Aorta (tissue), 5 donors: ENCODE results near the gene RIMKLA. TPM values are rescaled to one million over a fixed set of nuclear protein-coding genes. Genes with fewer than 3 reads are reported as not detected.
A peak's percentile ranks its signal among the peaks of the same experiment; 100 is the strongest.

ENCODE experiments used
- ATAC-seq: fragments of 200-7000 bp; cut with Tn5 transposase; one replicate; pipeline ENCODE4 v1.9.1; 2022; ENCODE audit warnings: moderate library complexity; ENCODE audit not compliant: low FRiP score
- DNase-seq, 2 donors: peaks; one replicate each; pipeline ENCODE4 v3.0.0-alpha.2; 2020
- H3K27ac ChIP-seq, 2 donors: one replicate each; pipeline ENCODE4 v1.5.1; 2013; ENCODE audit warnings: low read length in 2 of 2, mild to moderate bottlenecking in 2 of 2, moderate library complexity in 2 of 2, control low read depth in 1 of 2, inconsistent platforms in 1 of 2, low read depth in 1 of 2
- H3K27me3 ChIP-seq, 2 donors: one replicate each; pipeline ENCODE4 v1.6.1; 2013; ENCODE audit warnings: control low read depth in 1 of 2, low read length in 1 of 2, mild to moderate bottlenecking in 1 of 2, moderate library complexity in 1 of 2; ENCODE audit not compliant: insufficient read depth in 2 of 2, control insufficient read depth in 1 of 2
- H3K36me3 ChIP-seq, 2 donors: one replicate each; pipeline ENCODE4 v1.6.1; 2013; ENCODE audit warnings: control low read depth in 1 of 2, low read length in 1 of 2, mild to moderate bottlenecking in 1 of 2; ENCODE audit not compliant: insufficient read depth in 2 of 2, control insufficient read depth in 1 of 2
- H3K4me1 ChIP-seq, 2 donors: one replicate each; pipeline ENCODE4 v1.6.1; 2013; ENCODE audit warnings: low read length in 2 of 2, control low read depth in 1 of 2, mild to moderate bottlenecking in 1 of 2, moderate library complexity in 1 of 2; ENCODE audit not compliant: insufficient read depth in 2 of 2, control insufficient read depth in 1 of 2
- H3K4me3 ChIP-seq, 2 donors: one replicate each; pipeline ENCODE4 v1.5.1; 2013; ENCODE audit warnings: low read length in 2 of 2, control low read depth in 1 of 2, mild to moderate bottlenecking in 1 of 2
- H3K9me3 ChIP-seq: one replicate; pipeline ENCODE4 v1.6.1; 2013; ENCODE audit warnings: mild to moderate bottlenecking, low read length; ENCODE audit not compliant: control insufficient read depth
- WGBS, 2 donors: extraction: QIAGEN DNeasy Blood & Tissue Kit; methylation state at CpG; one replicate each; pipeline ENCODE4 v1.1.7; 2013; 5-methylcytosine and 5-hydroxymethylcytosine counted together
- intact Hi-C, 2 donors: fragments of 100-400 bp; cut with DNase I; formaldehyde crosslinking; loops; one replicate each; pipeline versions ENCODE4 v1.14.2 to v1.15.0; 2022
- polyA plus RNA-seq, 2 donors: library from polyadenylated mRNA; stranded (reverse); fragments of 200-250 nt; gene quantifications; one replicate each; pipeline ENCODE4 v1.2.3, GENCODE V29; 2013
- total RNA-seq, 2 donors: library from RNA; stranded (reverse); fragmentation: NEBNext Ultra II Directional; extraction: Animal tissue kit (Norgen Biotek cat#: 25700); gene quantifications; one replicate each; pipeline ENCODE4 v1.2.1, GENCODE V29; 2021
- donor health status: healthy with polysubstance abuse.
- donor health status: Bipolar disorder and iron deficiency.
- donor health status: DM: no; HTN: no; CAD: no.
- donor health status: DM: no; HTN: no; CAD: no.
- donor health status: DM: yes; HTN: yes; CAD: no.

The RIMKLA gene
- total and polyA plus RNA-seq, 4 donors, result 0.06 to 1.3 (median 0.39) TPM

- Histone ChIP-seq H3K4me3 (no peak overlapping the region), H3K36me3 (no peaks in the 10 kb centered on the region), H3K9me3 (no peaks in the 10 kb centered on the region), H3K27me3 (no peaks in the 10 kb centered on the region), H3K27ac (no peak overlapping the region), H3K4me1 (no peaks in the 10 kb centered on the region)
- intact Hi-C loops, result no loop called here
- whole genome bisulfite sequencing, 2 donors, result 80 to 81% methylated on average over 4 of the region's 4 CpGs
- no peak for DNase-seq
- no peak for ATAC-seq
Measured at GRCh38 chr1:42453386-42453785, 72.8 kb downstream of the RIMKLA start.

- DNase-seq, result no peak
- no peaks in the 10 kb centered on the region for H3K36me3 ChIP-seq
- H3K27me3 ChIP-seq, result no peaks in the 10 kb centered on the region
- WGBS, 2 donors, result 96 to 97% methylated on average over 5 of the region's 5 CpGs
- no peak overlapping the region for H3K27ac ChIP-seq
- H3K4me3 ChIP-seq, result no peak overlapping the region
- H3K9me3 ChIP-seq, result no peaks in the 10 kb centered on the region
- no peak for ATAC-seq
- intact Hi-C loops, result no loop called here
- H3K4me1 ChIP-seq, result no peaks in the 10 kb centered on the region
Measured at GRCh38 chr1:42454403-42454802, 73.8 kb downstream of the RIMKLA start.

GRCh38 chr1:42456010-42456753 lies 75.6 kb downstream of the RIMKLA start, which contains the start of the genes PPCS and ZMYND12:
TSS of gene PPCS (plus strand) at chr1:42456543. CDS start at chr1:42456566, 23 bp downstream.
TSS of gene ZMYND12 (minus strand) at chr1:42456022. CDS start at chr1:42455997, 25 bp downstream.
- Histone ChIP-seq H3K4me1 (no peaks in the 10 kb centered on the region), H3K27me3 (no peaks in the 10 kb centered on the region), H3K9me3 (no peaks in the 10 kb centered on the region), H3K27ac (peak within 1 kb of the TSS in 1 of 2 donors; percentile 38), H3K4me3 (peak within 1 kb of the TSS; percentile 58 to 65), H3K36me3 (no peaks in the 10 kb centered on the region)
- intact Hi-C loops, result loop anchor here (2.0 to 5.0 kb wide), 3 partner anchors 119 to 226 kb away; partner anchors contain the start of genes FOXJ3 (in 2 of the 2) and YBX1 (in 1 of the 2)
- peak; percentile 93 to 94 for DNase-seq
- ATAC-seq, result peak; percentile 97
- 0% methylated on average over 66 of the region's 66 CpGs for WGBS, 2 donors

- Histone ChIP-seq H3K9me3 (no peaks in the 10 kb centered on the region), H3K4me1 (no peaks in the 10 kb centered on the region), H3K27me3 (no peaks in the 10 kb centered on the region), H3K27ac (peak overlapping the region in 1 of 2 donors; percentile 38), H3K36me3 (no peaks in the 10 kb centered on the region), H3K4me3 (peak overlapping the region; percentile 58 to 65)
- WGBS, 2 donors, result 1 to 2% methylated on average over 15 to 23 of the region's 23 CpGs
- DNase-seq (peak in 1 of 2 donors; percentile 64), ATAC-seq (peak; percentile 72)
- intact Hi-C loops, result loop anchor here (2.0 to 5.0 kb wide), 3 partner anchors 119 to 226 kb away; partner anchors contain the start of genes FOXJ3 (in 2 of the 2) and YBX1 (in 1 of the 2)
Measured at GRCh38 chr1:42456754-42457089, 76.1 kb downstream of the RIMKLA start.

- no peaks in the 10 kb centered on the region for H3K36me3 ChIP-seq
- no peaks in the 10 kb centered on the region for H3K27me3 ChIP-seq
- no peak overlapping the region for H3K27ac ChIP-seq
- 75 to 80% methylated on average over 2 of the region's 2 CpGs for WGBS, 2 donors
- intact Hi-C loops, result no loop called here
- peaks cover 0 to 2% of the 10 kb centered on the region in 2 donors for H3K4me1 ChIP-seq
- DNase-seq (no peak), ATAC-seq (no peak)
- no peak overlapping the region for H3K4me3 ChIP-seq
- H3K9me3 ChIP-seq, result no peaks in the 10 kb centered on the region
Measured at GRCh38 chr1:42461196-42461595, 80.6 kb downstream of the RIMKLA start.

GRCh38 chr1:42462828-42463763 lies 82.5 kb downstream of the RIMKLA start, which contains the start of gene CCDC30:
TSS of gene CCDC30 (plus strand) at chr1:42463286. CDS start at chr1:42480552, 17,266 bp downstream.
- Histone ChIP-seq H3K4me1 (peaks cover 0 to 2% of the 10 kb centered on the region in 2 donors), H3K9me3 (no peaks in the 10 kb centered on the region), H3K4me3 (peak within 1 kb of the TSS; percentile 48 to 83), H3K27ac (no peak within 1 kb of the TSS), H3K36me3 (peaks cover 0 to 2% of the 10 kb centered on the region in 2 donors), H3K27me3 (no peaks in the 10 kb centered on the region)
- WGBS, 2 donors, result 1% methylated on average over 59 of the region's 59 CpGs
- ATAC-seq (peak; percentile 100), DNase-seq (peak; percentile 97 to 98)
- intact Hi-C loops, result no loop called here

GRCh38 chr1:42463921-42464320 lies 83.3 kb downstream of the RIMKLA start:
- Histone ChIP-seq H3K4me1 (peaks cover 0 to 2% of the 10 kb centered on the region in 2 donors), H3K27ac (no peak overlapping the region), H3K36me3 (peaks cover 0 to 2% of the 10 kb centered on the region in 2 donors), H3K27me3 (no peaks in the 10 kb centered on the region), H3K4me3 (peak overlapping the region; percentile 48 to 83), H3K9me3 (no peaks in the 10 kb centered on the region)
- DNase-seq (no peak), ATAC-seq (no peak)
- intact Hi-C loops, result no loop called here
- 65 to 74% methylated on average over 3 of the region's 3 CpGs for WGBS, 2 donors

GRCh38 chr1:42466030-42466429 lies 85.4 kb downstream of the RIMKLA start:
- intact Hi-C loops, result no loop called here
- WGBS, 2 donors, result 84 to 88% methylated on average over 2 of the region's 2 CpGs
- no peak overlapping the region for H3K4me3 ChIP-seq

More at GRCh38 chr1:42466030-42466429, 85.4 kb downstream of the RIMKLA start:
- Histone ChIP-seq H3K4me1 (peaks cover 0 to 2% of the 10 kb centered on the region in 2 donors), H3K27ac (no peak overlapping the region), H3K9me3 (no peaks in the 10 kb centered on the region), H3K36me3 (peaks cover 0 to 2% of the 10 kb centered on the region in 2 donors), H3K27me3 (no peaks in the 10 kb centered on the region)
- ATAC-seq (no peak), DNase-seq (no peak)
